GM13977 (cell line): ENCODE measurements around the gene MT1B.
"Not testable (repeated sequence)": the region's sequence is repeated elsewhere in the genome, so short reads cannot be mapped to it uniquely, and the experiment has no call there.

ENCODE experiments used
- DNase-seq: peaks from one replicate; pipeline ENCODE4 v3.0.0; 2012; ENCODE audit warnings: low spot score
- CTCF ChIP-seq: IDR thresholded peaks from 2 replicates; pipeline ENCODE4 v1.5.1; 2012; ENCODE audit warnings: mild to moderate bottlenecking, control low read depth; ENCODE audit not compliant: insufficient read depth; ENCODE audit errors: extremely low read depth, missing control alignments
- in situ Hi-C: fragments of 300-500 bp; cut with MboI; formaldehyde crosslinking; loops from one replicate; pipeline ENCODE4 v1.12.0; 2022; ENCODE audit warnings: low sequenced_read_pairs, low pct_unique_long_range_greater_than_20kb, mixed read lengths, inconsistent platforms; ENCODE audit not compliant: unreplicated experiment

MT1B gene

GRCh38 chr16:56667581-56668571 is 16.2 kb downstream of the MT1B start, which contains the start of gene MT1G:
Gene MT1G, minus strand, starts transcription at chr16:56668065. Its CDS starts 72 bp downstream, at chr16:56667993.
- TF ChIP-seq CTCF = no peak
- in situ Hi-C loops = no loop called here
- no peak for DNase-seq

- no peak for TF ChIP-seq CTCF
- in situ Hi-C loops = no loop called here
- no peak for DNase-seq
Observed at GRCh38 chr16:56669005-56669839, 17.5 kb downstream of the MT1B start, which contains the start of gene MT1H. Gene MT1H, plus strand, starts transcription at chr16:56669814. Its CDS starts 71 bp downstream, at chr16:56669885.

- no peak for DNase-seq
- in situ Hi-C loops = no loop called here
- TF ChIP-seq CTCF = no peak
Observed at GRCh38 chr16:56669840-56670619, 18.3 kb downstream of the MT1B start.

DNA sequence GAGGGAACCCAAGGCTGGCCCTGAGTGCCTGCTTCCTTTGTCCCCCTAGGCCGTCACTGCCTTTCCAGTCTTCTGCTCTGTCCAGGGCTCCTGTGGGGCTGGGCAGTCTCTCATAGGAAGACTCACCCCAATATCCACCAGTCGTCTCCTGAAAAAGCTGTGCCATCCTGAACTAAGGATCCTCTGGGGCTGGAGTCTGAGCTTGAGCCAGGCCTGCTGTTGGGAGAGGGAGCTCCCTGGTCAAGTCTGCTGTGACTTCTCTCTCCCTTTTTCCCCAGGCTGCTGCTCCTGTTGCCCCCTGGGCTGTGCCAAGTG is 18.9 kb downstream of the MT1B start:
- no peak for DNase-seq
- in situ Hi-C loops = no loop called here
- TF ChIP-seq CTCF = no peak

DNA sequence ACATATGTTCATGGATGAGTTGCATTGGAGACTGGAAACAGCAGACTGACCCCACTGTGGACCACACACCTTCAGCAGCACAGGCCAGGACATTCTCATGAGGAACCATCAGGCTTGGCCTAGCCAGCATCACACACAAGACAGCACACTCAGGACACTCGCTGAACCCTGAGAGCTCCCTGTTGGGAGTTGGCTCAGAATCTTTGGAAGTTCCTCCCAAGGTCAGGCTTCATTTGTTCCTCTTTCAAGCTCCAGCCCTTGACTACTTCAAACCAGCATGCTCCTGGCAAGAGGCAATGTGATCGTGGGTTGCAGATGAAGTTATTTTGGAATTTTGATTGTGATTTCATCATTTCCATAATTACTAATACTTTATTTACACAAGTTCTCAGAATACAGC is 20.0 kb downstream of the MT1B start:
- DNase-seq, in situ Hi-C loops: not testable (repeated sequence)

- in situ Hi-C loops, DNase-seq: not testable (repeated sequence)
Observed at GRCh38 chr16:56672171-56672570, 20.5 kb downstream of the MT1B start.
